H1 (cell line): ENCODE results near the gene NFYB. TPM values are rescaled to one million over a fixed set of nuclear protein-coding genes. Genes with fewer than 3 reads are reported as not detected.

ENCODE experiments used
- CTCF ChIA-PET: fragments of 300-600 bp; sonication (Branson Sonifier 250); formaldehyde crosslinking; loops from one replicate; lab custom pipeline; 2021; ENCODE audit not compliant: partially characterized antibody; lab: Charles Lee
- POLR2A ChIA-PET: fragments of 300-600 bp; sonication (Branson Sonifier 250); formaldehyde crosslinking; loops from one replicate; lab custom pipeline; 2021; ENCODE audit warnings: inconsistent platforms; ENCODE audit not compliant: partially characterized antibody; lab: Charles Lee
- DNase-seq, 2 experiments: peaks; one replicate each; pipeline versions ENCODE4 v3.0.0 to v3.0.0-alpha.2; 2010 to 2022; ENCODE audit warnings: low spot score in 2 of 2, low read depth in 1 of 2, mixed read lengths in 1 of 2
- FAIRE-seq: peaks from 2 replicates; lab custom pipeline; 2011; peaks lifted over from hg19 to GRCh38; lab: Jason Lieb, UNC
- H2AFZ ChIP-seq: 2 replicates; pipeline ENCODE4 v1.8.1; 2012; ENCODE audit warnings: low read length, inconsistent platforms
- H2AK5ac ChIP-seq: 2 replicates; pipeline ENCODE4 v1.6.1; 2013; ENCODE audit warnings: low read depth, low read length
- H2BK120ac ChIP-seq: replicated peaks from 2 replicates; pipeline ENCODE3; 2013; ENCODE audit warnings: low read depth, low read length, inconsistent platforms
- H2BK12ac ChIP-seq: 2 replicates; pipeline ENCODE4 v1.6.1; 2013; ENCODE audit warnings: low read depth, low read length
- H2BK15ac ChIP-seq: 2 replicates; pipeline ENCODE4 v1.6.1; 2013; ENCODE audit warnings: low read length
- H2BK20ac ChIP-seq: 2 replicates; pipeline ENCODE4 v1.6.1; 2013; ENCODE audit warnings: low read length
- H2BK5ac ChIP-seq: 2 replicates; pipeline ENCODE4 v1.6.1; 2013; ENCODE audit warnings: low read depth, low read length
- H3K14ac ChIP-seq: 2 replicates; pipeline ENCODE4 v1.6.1; 2013; ENCODE audit warnings: inconsistent platforms; ENCODE audit not compliant: insufficient read length
- H3K18ac ChIP-seq: 2 replicates; pipeline ENCODE4 v1.6.1; 2013; ENCODE audit warnings: low read length; ENCODE audit errors: extremely low read depth
- H3K23ac ChIP-seq: 2 replicates; pipeline ENCODE4 v1.6.1; 2013; ENCODE audit warnings: inconsistent platforms; ENCODE audit not compliant: insufficient read length
- H3K23me2 ChIP-seq: 2 replicates; pipeline ENCODE4 v1.6.1; 2013; ENCODE audit warnings: low read depth, low read length
- H3K27ac ChIP-seq: 2 replicates; pipeline ENCODE4 v1.6.1; 2011; ENCODE audit warnings: low read depth, low read length, inconsistent platforms
- H3K27me3 ChIP-seq, 4 experiments: replicated peaks in 1 of 4; 1 replicate in 1 of 4; 2 replicates in 3 of 4; pipeline versions ENCODE4 v1.6.1 to v1.8.1; 2011 to 2013; ENCODE audit warnings: low read length in 3 of 4, mild to moderate bottlenecking in 3 of 4, inconsistent platforms in 2 of 4, mixed read lengths in 2 of 4, moderate library complexity in 1 of 4; ENCODE audit not compliant: control insufficient read depth in 3 of 4, insufficient read depth in 3 of 4; ENCODE audit errors: extremely low read depth in 1 of 4
- H3K36me3 ChIP-seq, 4 experiments: 2 replicates each; pipeline versions ENCODE4 v1.6.1 to v1.8.1; 2011 to 2013; ENCODE audit warnings: mild to moderate bottlenecking in 4 of 4, low read length in 3 of 4, moderate library complexity in 2 of 4, control low read depth in 1 of 4, inconsistent platforms in 1 of 4; ENCODE audit not compliant: insufficient read depth in 4 of 4, control insufficient read depth in 2 of 4
- H3K4ac ChIP-seq: replicated peaks from 2 replicates; pipeline ENCODE3; 2013; ENCODE audit warnings: low read length, low read depth, mixed read lengths, inconsistent platforms; ENCODE audit not compliant: insufficient read length
- H3K4me1 ChIP-seq, 4 experiments: replicated peaks in 1 of 4; 1 replicate in 1 of 4; 2 replicates in 3 of 4; pipeline versions ENCODE4 v1.6.1 to v1.8.1; 2011 to 2013; ENCODE audit warnings: low read length in 3 of 4, inconsistent platforms in 2 of 4, mixed read lengths in 1 of 4; ENCODE audit not compliant: insufficient read depth in 4 of 4, control insufficient read depth in 3 of 4
- H3K4me2 ChIP-seq, 2 experiments: 2 replicates each; pipeline versions ENCODE4 v1.6.1 to v1.8.1; 2011 to 2013; ENCODE audit warnings: low read depth in 2 of 2, low read length in 2 of 2, control low read depth in 1 of 2, inconsistent platforms in 1 of 2, mild to moderate bottlenecking in 1 of 2; ENCODE audit not compliant: insufficient read depth in 1 of 2
- H3K4me3 ChIP-seq, 4 experiments: fragments of 200-600, 300-600 bp in 1 of 4; sonication (generic), shearing (Covaris generic), sonication (Bioruptor Twin) in 1 of 4; 2 replicates each; pipeline versions ENCODE4 v1.5.1 to v1.8.1; 2011 to 2016; ENCODE audit warnings: low read length in 4 of 4, low read depth in 3 of 4, control low read depth in 2 of 4, inconsistent platforms in 2 of 4, mild to moderate bottlenecking in 2 of 4, mixed read lengths in 1 of 4, moderate library complexity in 1 of 4; ENCODE audit not compliant: insufficient read depth in 2 of 4; ENCODE audit errors: extremely low read depth in 1 of 4
- H3K56ac ChIP-seq: replicated peaks from 2 replicates; pipeline ENCODE3; 2013; ENCODE audit warnings: low read depth, mild to moderate bottlenecking, mixed read lengths, low read length, inconsistent platforms; ENCODE audit not compliant: insufficient read length
- H3K79me1 ChIP-seq: 2 replicates; pipeline ENCODE4 v1.6.1; 2013; ENCODE audit warnings: low read depth, low read length, control low read depth
- H3K79me2 ChIP-seq, 2 experiments: 2 replicates each; pipeline versions ENCODE4 v1.6.1 to v1.8.1; 2012 to 2013; ENCODE audit warnings: low read length in 2 of 2, mild to moderate bottlenecking in 2 of 2, inconsistent platforms in 1 of 2; ENCODE audit not compliant: insufficient read depth in 2 of 2, control insufficient read depth in 1 of 2
- H3K9ac ChIP-seq, 4 experiments: replicated peaks in 1 of 4; 1 replicate in 1 of 4; 2 replicates in 3 of 4; pipeline versions ENCODE4 v1.6.1 to v1.8.1; 2011 to 2013; ENCODE audit warnings: low read depth in 3 of 4, low read length in 3 of 4, control low read depth in 2 of 4, mild to moderate bottlenecking in 2 of 4, moderate library complexity in 2 of 4, inconsistent platforms in 1 of 4; ENCODE audit errors: extremely low read depth in 1 of 4
- H3K9me3 ChIP-seq, 2 experiments: 2 replicates each; pipeline versions ENCODE4 v1.6.1 to v1.8.1; 2012 to 2013; ENCODE audit warnings: mild to moderate bottlenecking in 2 of 2, moderate library complexity in 2 of 2, control low read depth in 1 of 2, inconsistent platforms in 1 of 2, low read depth in 1 of 2, low read length in 1 of 2, mixed read lengths in 1 of 2; ENCODE audit not compliant: insufficient read depth in 2 of 2
- H4K20me1 ChIP-seq, 2 experiments: replicated peaks in 1 of 2; 2 replicates each; pipeline versions ENCODE3 to v1.8.1; 2011 to 2013; ENCODE audit warnings: inconsistent platforms in 2 of 2, low read length in 2 of 2, mild to moderate bottlenecking in 1 of 2; ENCODE audit not compliant: insufficient read depth in 2 of 2, control insufficient read depth in 1 of 2
- H4K5ac ChIP-seq: 2 replicates; pipeline ENCODE4 v1.6.1; 2013; ENCODE audit warnings: low read length, low read depth, mixed read lengths, inconsistent platforms; ENCODE audit not compliant: insufficient read length
- H4K8ac ChIP-seq: 2 replicates; pipeline ENCODE4 v1.8.0; 2013; ENCODE audit warnings: mild to moderate bottlenecking, moderate library complexity, low read length, inconsistent platforms; ENCODE audit not compliant: insufficient read depth; ENCODE audit errors: extremely low read depth
- H4K91ac ChIP-seq: replicated peaks from 2 replicates; pipeline ENCODE3; 2013; ENCODE audit warnings: low read length, mixed read lengths, inconsistent platforms; ENCODE audit not compliant: insufficient read length
- CREB1 ChIP-seq: IDR thresholded peaks from 2 replicates; pipeline ENCODE4 v1.6.1; 2012; ENCODE audit warnings: inconsistent platforms
- PHF8 ChIP-seq: fragments of 200-600 bp; sonication (generic); conservative IDR thresholded peaks from 2 replicates; pipeline ENCODE4 v1.7.1; 2012; ENCODE audit warnings: low read depth, mild to moderate bottlenecking, inconsistent platforms, low read length, moderate library complexity
- POLR2A ChIP-seq, 2 experiments: IDR thresholded peaks; 1 replicate in 1 of 2; 2 replicates in 1 of 2; pipeline ENCODE4 v1.6.1; 2011; ENCODE audit warnings: low read depth in 2 of 2, low read length in 2 of 2, mild to moderate bottlenecking in 2 of 2; ENCODE audit errors: control extremely low read depth in 1 of 2
- RAD21 ChIP-seq, 2 experiments: IDR thresholded peaks in 1 of 2; conservative IDR thresholded peaks in 1 of 2; 2 replicates each; pipeline ENCODE4 v1.6.1; 2011; ENCODE audit warnings: low read depth in 2 of 2, low read length in 2 of 2, improper control_type of control experiment in 1 of 2, inconsistent platforms in 1 of 2, mild to moderate bottlenecking in 1 of 2, moderate library complexity in 1 of 2
- WGBS, 2 experiments: shearing (Covaris generic) in 1 of 2; methylation state at CpG; one replicate each; pipeline versions ENCODE4 v1.1.6 to v1.1.7; 2013 to 2015; ENCODE audit warnings: low lambda C conversion rate in 2 of 2, mixed read lengths in 2 of 2, inconsistent platforms in 1 of 2, low coverage in 1 of 2, missing lambda C conversion rate in 1 of 2; ENCODE audit not compliant: insufficient replicate concordance in 2 of 2, insufficient coverage in 1 of 2, insufficient read length in 1 of 2; ENCODE audit errors: extremely low coverage in 1 of 2, missing lambda C conversion rate in 1 of 2; 5-methylcytosine and 5-hydroxymethylcytosine counted together
- polyA plus RNA-seq, 7 experiments: library from polyadenylated mRNA; depleted of rRNA in 3 of 7; stranded (reverse) in 5 of 7; unstranded in 2 of 7; fragments of >200 nt in 5 of 7; fragments of 200-250 nt in 2 of 7; gene quantifications; 1 replicate in 5 of 7; 2 replicates in 1 of 7; 4 replicates in 1 of 7; pipeline versions ENCODE4 v1.2.1 to v1.2.3, GENCODE V29; 2011 to 2013; ENCODE audit warnings: missing spikeins in 2 of 7, mixed read lengths in 2 of 7
- total RNA-seq: library from RNA; stranded (reverse); fragmentation: NEBNext Ultra II Directional; extraction: Animal tissue kit (Norgen Biotek cat#: 25700); gene quantifications from 2 replicates; pipeline ENCODE4 v1.2.1, GENCODE V29; 2021
- TF ChIP-seq, protein P1 (sequence below): IDR thresholded peaks from 2 replicates; pipeline ENCODE4 v1.6.1; 2012; ENCODE audit warnings: low read length, inconsistent platforms
- TF ChIP-seq, protein P2 (sequence below), 3 experiments: IDR thresholded peaks; 1 replicate in 2 of 3; 2 replicates in 1 of 3; pipeline versions ENCODE4 v1.5.1 to v1.6.1; 2011; ENCODE audit warnings: low read length in 3 of 3, mild to moderate bottlenecking in 3 of 3, inconsistent platforms in 2 of 3, low read depth in 1 of 3, moderate library complexity in 1 of 3; ENCODE audit not compliant: insufficient read depth in 1 of 3; ENCODE audit errors: control extremely low read depth in 1 of 3

Gene NFYB
- total and polyA plus RNA-seq, 2 of the 8 experiments (the other 6 are each of a cell fraction or from before 2014, with no cell fraction given), result 29.1 to 43.5 TPM

DNA sequence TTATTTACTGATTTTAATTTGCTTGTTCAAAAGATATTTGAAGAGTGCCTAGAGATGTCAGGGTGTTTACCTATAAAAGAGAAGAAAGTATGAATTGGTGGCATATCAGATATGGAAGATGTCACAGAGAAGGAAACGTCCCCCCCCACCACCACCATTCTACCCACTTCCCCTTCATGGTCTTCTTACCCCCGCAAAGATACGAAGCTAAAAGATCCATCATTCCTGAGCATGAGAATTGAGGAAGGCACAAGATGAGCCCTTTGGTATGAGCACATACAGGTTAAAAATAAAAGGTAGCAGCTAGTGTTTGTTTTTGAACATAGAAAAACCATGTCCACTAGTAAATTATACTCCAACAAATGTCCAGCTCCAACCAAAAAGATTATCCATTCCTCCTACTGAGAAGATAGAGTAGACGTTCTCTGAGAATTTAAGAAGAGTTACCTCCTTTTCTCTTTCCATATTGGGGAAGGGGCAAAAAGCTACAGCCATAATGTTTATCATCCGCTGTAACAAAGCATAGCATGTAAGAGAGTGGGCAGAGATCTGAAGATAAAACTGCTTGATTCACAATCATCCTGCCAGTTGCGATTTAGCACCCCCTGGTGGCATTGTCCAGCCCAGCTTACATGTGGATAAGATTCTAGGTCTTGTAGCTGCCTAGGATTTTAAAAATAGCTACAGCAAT, 29.1 kb downstream of the NFYB start:
- Histone ChIP-seq H3K4me2 (no peak overlapping the region), H2BK12ac (no peak overlapping the region), H3K18ac (no peak overlapping the region), H4K20me1 (no peaks in the 10 kb centered on the region), H4K91ac (no peak overlapping the region), H4K5ac (no peak overlapping the region), H4K8ac (no peak overlapping the region), H3K4ac (no peak overlapping the region), H3K36me3 (no peaks in the 10 kb centered on the region), H3K14ac (no peak overlapping the region), H2BK5ac (no peak overlapping the region), H2AK5ac (no peak overlapping the region), H3K79me1 (no peaks in the 10 kb centered on the region), H3K27ac (no peak overlapping the region), H3K9ac (no peak overlapping the region), H3K9me3 (no peaks in the 10 kb centered on the region), H3K4me1 (peaks cover 0 to 4% (median 0%) of the 10 kb centered on the region in 4 experiments; a peak in 2 of 7 replicates), H2AFZ (no peak overlapping the region), H3K27me3 (no peaks in the 10 kb centered on the region), H2BK20ac (no peak overlapping the region), H2BK120ac (no peak overlapping the region), H3K56ac (no peak overlapping the region), H3K4me3 (no peak overlapping the region), H3K23me2 (no peaks in the 10 kb centered on the region), H3K79me2 (no peaks in the 10 kb centered on the region), H2BK15ac (no peak overlapping the region), H3K23ac (no peak overlapping the region)
- WGBS, 2 experiments, result 58% methylated on average over 6 of the region's 6 CpGs; no CpG with 5 or more reads in 1 of the 2 experiments
- DNase-seq (peak; percentile 43 to 91), FAIRE-seq (peak; percentile 93)
- ChIA-PET POLR2A (interaction anchor here (0.6 to 1.2 kb wide), 2 partner anchors 54 to 190 kb away, joined by 3 to 5 read pairs; no protein-coding TSS in a partner anchor), CTCF (interaction anchor here (0.7 to 3.9 kb wide), 39 partner anchors 8 to 609 kb away, joined by 3 to 94 read pairs (median 4); no protein-coding TSS in a partner anchor)
- TF ChIP-seq PHF8 (no peak), POLR2A (IDR thresholded peaks at IDR 0.05; ENCODE audit: control extremely low read depth in 1 of 2, low read depth in 2 of 2, low read length in 2 of 2) (no peak), CREB1 (no peak), RAD21 (IDR thresholded peaks at IDR 0.05 in 1 of 2, conservative IDR thresholded peaks at IDR 0.05 in 1 of 2; ENCODE audit: low read depth in 2 of 2, low read length in 2 of 2) (peak; percentile 81 to 82)
- TF ChIP-seq, protein P1, sequence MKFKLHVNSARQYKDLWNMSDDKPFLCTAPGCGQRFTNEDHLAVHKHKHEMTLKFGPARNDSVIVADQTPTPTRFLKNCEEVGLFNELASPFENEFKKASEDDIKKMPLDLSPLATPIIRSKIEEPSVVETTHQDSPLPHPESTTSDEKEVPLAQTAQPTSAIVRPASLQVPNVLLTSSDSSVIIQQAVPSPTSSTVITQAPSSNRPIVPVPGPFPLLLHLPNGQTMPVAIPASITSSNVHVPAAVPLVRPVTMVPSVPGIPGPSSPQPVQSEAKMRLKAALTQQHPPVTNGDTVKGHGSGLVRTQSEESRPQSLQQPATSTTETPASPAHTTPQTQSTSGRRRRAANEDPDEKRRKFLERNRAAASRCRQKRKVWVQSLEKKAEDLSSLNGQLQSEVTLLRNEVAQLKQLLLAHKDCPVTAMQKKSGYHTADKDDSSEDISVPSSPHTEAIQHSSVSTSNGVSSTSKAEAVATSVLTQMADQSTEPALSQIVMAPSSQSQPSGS, result no peak
- TF ChIP-seq, protein P2, sequence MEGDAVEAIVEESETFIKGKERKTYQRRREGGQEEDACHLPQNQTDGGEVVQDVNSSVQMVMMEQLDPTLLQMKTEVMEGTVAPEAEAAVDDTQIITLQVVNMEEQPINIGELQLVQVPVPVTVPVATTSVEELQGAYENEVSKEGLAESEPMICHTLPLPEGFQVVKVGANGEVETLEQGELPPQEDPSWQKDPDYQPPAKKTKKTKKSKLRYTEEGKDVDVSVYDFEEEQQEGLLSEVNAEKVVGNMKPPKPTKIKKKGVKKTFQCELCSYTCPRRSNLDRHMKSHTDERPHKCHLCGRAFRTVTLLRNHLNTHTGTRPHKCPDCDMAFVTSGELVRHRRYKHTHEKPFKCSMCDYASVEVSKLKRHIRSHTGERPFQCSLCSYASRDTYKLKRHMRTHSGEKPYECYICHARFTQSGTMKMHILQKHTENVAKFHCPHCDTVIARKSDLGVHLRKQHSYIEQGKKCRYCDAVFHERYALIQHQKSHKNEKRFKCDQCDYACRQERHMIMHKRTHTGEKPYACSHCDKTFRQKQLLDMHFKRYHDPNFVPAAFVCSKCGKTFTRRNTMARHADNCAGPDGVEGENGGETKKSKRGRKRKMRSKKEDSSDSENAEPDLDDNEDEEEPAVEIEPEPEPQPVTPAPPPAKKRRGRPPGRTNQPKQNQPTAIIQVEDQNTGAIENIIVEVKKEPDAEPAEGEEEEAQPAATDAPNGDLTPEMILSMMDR (IDR thresholded peaks at IDR 0.05; ENCODE audit: control extremely low read depth in 1 of 3, insufficient read depth in 1 of 3, low read depth in 1 of 3, low read length in 3 of 3), result peak; percentile 69 to 93 (median 74)
